ENCODE data around the gene SLC13A1. TPM values are rescaled to one million over a fixed set of nuclear protein-coding genes. Genes with fewer than 3 reads are reported as not detected.

Gene SLC13A1, protein sequence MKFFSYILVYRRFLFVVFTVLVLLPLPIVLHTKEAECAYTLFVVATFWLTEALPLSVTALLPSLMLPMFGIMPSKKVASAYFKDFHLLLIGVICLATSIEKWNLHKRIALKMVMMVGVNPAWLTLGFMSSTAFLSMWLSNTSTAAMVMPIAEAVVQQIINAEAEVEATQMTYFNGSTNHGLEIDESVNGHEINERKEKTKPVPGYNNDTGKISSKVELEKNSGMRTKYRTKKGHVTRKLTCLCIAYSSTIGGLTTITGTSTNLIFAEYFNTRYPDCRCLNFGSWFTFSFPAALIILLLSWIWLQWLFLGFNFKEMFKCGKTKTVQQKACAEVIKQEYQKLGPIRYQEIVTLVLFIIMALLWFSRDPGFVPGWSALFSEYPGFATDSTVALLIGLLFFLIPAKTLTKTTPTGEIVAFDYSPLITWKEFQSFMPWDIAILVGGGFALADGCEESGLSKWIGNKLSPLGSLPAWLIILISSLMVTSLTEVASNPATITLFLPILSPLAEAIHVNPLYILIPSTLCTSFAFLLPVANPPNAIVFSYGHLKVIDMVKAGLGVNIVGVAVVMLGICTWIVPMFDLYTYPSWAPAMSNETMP
- total RNA-seq (not detected), polyA plus RNA-seq (not detected)

DNA sequence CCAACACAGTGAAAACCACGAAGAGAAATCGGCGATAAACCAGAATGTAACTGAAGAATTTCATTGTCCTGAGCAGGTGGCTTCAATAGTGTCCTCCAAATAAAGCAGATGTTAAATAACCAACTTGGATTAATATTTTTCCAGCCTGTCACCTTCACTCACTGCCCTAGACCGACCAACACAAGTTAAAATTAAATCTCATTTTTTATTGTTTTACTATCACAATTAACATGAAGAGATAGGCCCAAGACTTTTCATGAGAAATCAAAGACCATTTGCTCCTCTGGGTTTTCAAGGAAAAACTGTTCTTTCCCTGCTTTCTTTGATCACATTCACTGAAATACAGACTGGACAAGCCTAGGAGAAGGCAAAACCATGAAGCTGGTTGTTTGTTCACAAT, at the start of gene SLC13A1:
Gene SLC13A1, minus strand, starts transcription at position 87 of the 400 bp plus-strand sequence. Its CDS starts 23 bp downstream, at position 64.
- Histone ChIP-seq H3K27ac (ENCODE audit: low read depth, low read length) (no peak within 1 kb of the TSS), H3K36me3 (ENCODE audit: insufficient read depth, low read length) (no peaks in the 10 kb centered on the region), H3K4me3 (ENCODE audit: low read length in 2 of 2) (no peak within 1 kb of the TSS), H3K4me1 (ENCODE audit: insufficient read depth, low read length) (no peaks in the 10 kb centered on the region), H3K27me3 (ENCODE audit: insufficient read depth, low read length) (no peaks in the 10 kb centered on the region), H3K9me3 (ENCODE audit: control insufficient read depth in 1 of 2, low read length in 2 of 2) (no peaks in the 10 kb centered on the region)
- Mint-ChIP-seq H3K4me1 (no peaks in the 10 kb centered on the region), H3K27me3 (no peaks in the 10 kb centered on the region), H3K4me3 (no peak within 1 kb of the TSS), H3K36me3 (no peaks in the 10 kb centered on the region), H3K9me3 (peaks cover 0 to 2% (median 0%) of the 10 kb centered on the region in 8 donors), H3K27ac (no peak within 1 kb of the TSS)
- ChIA-PET CTCF (ENCODE audit: partially characterized antibody) (no interaction called here), POLR2A (ENCODE audit: partially characterized antibody) (no interaction called here)
- no peak for DNase-seq
- intact Hi-C loops (cut with micrococcal nuclease): no loop called here

DNA sequence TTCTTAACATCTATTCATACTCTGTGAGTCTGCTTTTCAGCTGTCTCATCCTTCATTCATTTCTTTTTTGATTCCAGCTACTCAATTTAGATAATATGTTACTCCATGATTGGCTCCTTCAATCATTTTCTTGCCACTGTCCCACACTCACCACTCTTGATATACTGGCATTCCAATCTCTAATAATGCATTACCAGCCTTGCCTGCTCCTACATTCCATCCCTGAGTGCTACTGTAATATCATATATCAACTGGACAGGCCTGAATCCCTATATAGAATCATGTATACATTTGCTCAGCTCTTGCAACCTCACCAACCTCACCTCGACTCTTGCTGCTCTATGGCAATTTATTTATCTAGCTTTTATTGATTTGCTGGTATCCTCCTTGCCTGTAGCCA, 45.0 kb upstream of the SLC13A1 start:
- intact Hi-C loops (cut with micrococcal nuclease): no loop called here
- Mint-ChIP-seq H3K4me1 (no peaks in the 10 kb centered on the region), H3K4me3 (no peak overlapping the region), H3K36me3 (no peaks in the 10 kb centered on the region), H3K27me3 (no peaks in the 10 kb centered on the region), H3K9me3 (peaks cover 0 to 7% (median 0%) of the 10 kb centered on the region in 8 donors), H3K27ac (no peak overlapping the region)
- no peaks in the 10 kb centered on the region for H3K4me1 ChIP-seq (ENCODE audit: insufficient read depth, low read length)
- no peak overlapping the region for H3K27ac ChIP-seq (ENCODE audit: low read depth, low read length)
- CTCF ChIA-PET (ENCODE audit: partially characterized antibody): no interaction called here
- no peaks in the 10 kb centered on the region for H3K9me3 ChIP-seq (ENCODE audit: control insufficient read depth in 1 of 2, low read length in 2 of 2)
- no peaks in the 10 kb centered on the region for H3K27me3 ChIP-seq (ENCODE audit: insufficient read depth, low read length)
- DNase-seq: no peak
- H3K36me3 ChIP-seq (ENCODE audit: insufficient read depth, low read length): no peaks in the 10 kb centered on the region
- no peak overlapping the region for H3K4me3 ChIP-seq (ENCODE audit: low read length in 2 of 2)
- POLR2A ChIA-PET (ENCODE audit: partially characterized antibody): no interaction called here

- Histone ChIP-seq H3K27ac (ENCODE audit: low read depth, low read length) (no peak overlapping the region), H3K36me3 (ENCODE audit: insufficient read depth, low read length) (no peaks in the 10 kb centered on the region), H3K4me3 (ENCODE audit: low read length in 2 of 2) (no peak overlapping the region), H3K9me3 (ENCODE audit: control insufficient read depth in 1 of 2, low read length in 2 of 2) (no peaks in the 10 kb centered on the region), H3K27me3 (ENCODE audit: insufficient read depth, low read length) (no peaks in the 10 kb centered on the region), H3K4me1 (ENCODE audit: insufficient read depth, low read length) (no peaks in the 10 kb centered on the region)
- ChIA-PET CTCF (ENCODE audit: partially characterized antibody) (no interaction called here), POLR2A (ENCODE audit: partially characterized antibody) (no interaction called here)
- intact Hi-C loops (cut with micrococcal nuclease): no loop called here
- H3K36me3 Mint-ChIP-seq: no peaks in the 10 kb centered on the region
- peaks cover 0 to 3% (median 0%) of the 10 kb centered on the region in 8 donors for H3K9me3 Mint-ChIP-seq
- H3K27ac Mint-ChIP-seq: no peak overlapping the region
- H3K4me3 Mint-ChIP-seq: no peak overlapping the region
- H3K4me1 Mint-ChIP-seq: no peaks in the 10 kb centered on the region
- DNase-seq: no peak
- no peaks in the 10 kb centered on the region for H3K27me3 Mint-ChIP-seq
Observed at GRCh38 chr7:123242467-123243092, 42.8 kb upstream of the SLC13A1 start.

DNA sequence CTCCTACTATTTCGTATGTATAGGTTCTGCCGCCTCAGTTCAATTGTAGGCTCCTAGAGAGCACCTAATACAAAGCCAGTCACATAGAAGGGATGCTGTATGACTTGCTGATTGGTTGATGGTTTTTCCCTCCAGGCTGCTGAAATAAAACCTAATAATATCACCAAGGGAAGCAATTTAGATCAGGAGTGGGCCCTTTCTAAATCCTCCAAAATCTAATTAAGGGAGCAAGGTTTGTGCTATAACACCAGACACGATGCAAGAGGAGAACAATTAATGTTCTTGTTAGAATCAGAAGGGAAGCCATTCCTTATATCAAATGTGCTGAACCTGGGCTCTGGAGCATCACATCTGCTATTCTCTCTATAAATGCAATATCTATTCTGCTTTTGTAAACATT, 42.0 kb upstream of the SLC13A1 start:
- H3K27me3 ChIP-seq (ENCODE audit: insufficient read depth, low read length): no peaks in the 10 kb centered on the region
- no peak overlapping the region for H3K27ac ChIP-seq (ENCODE audit: low read depth, low read length)
- intact Hi-C loops (cut with micrococcal nuclease): no loop called here
- Mint-ChIP-seq H3K9me3 (peaks cover 0 to 3% (median 0%) of the 10 kb centered on the region in 8 donors), H3K4me1 (no peaks in the 10 kb centered on the region), H3K27ac (no peak overlapping the region), H3K4me3 (no peak overlapping the region), H3K27me3 (no peaks in the 10 kb centered on the region), H3K36me3 (no peaks in the 10 kb centered on the region)
- DNase-seq: no peak
- no peaks in the 10 kb centered on the region for H3K4me1 ChIP-seq (ENCODE audit: insufficient read depth, low read length)
- H3K9me3 ChIP-seq (ENCODE audit: control insufficient read depth in 1 of 2, low read length in 2 of 2): no peaks in the 10 kb centered on the region
- CTCF ChIA-PET (ENCODE audit: partially characterized antibody): no interaction called here
- POLR2A ChIA-PET (ENCODE audit: partially characterized antibody): no interaction called here
- H3K36me3 ChIP-seq (ENCODE audit: insufficient read depth, low read length): no peaks in the 10 kb centered on the region
- no peak overlapping the region for H3K4me3 ChIP-seq (ENCODE audit: low read length in 2 of 2)

DNA sequence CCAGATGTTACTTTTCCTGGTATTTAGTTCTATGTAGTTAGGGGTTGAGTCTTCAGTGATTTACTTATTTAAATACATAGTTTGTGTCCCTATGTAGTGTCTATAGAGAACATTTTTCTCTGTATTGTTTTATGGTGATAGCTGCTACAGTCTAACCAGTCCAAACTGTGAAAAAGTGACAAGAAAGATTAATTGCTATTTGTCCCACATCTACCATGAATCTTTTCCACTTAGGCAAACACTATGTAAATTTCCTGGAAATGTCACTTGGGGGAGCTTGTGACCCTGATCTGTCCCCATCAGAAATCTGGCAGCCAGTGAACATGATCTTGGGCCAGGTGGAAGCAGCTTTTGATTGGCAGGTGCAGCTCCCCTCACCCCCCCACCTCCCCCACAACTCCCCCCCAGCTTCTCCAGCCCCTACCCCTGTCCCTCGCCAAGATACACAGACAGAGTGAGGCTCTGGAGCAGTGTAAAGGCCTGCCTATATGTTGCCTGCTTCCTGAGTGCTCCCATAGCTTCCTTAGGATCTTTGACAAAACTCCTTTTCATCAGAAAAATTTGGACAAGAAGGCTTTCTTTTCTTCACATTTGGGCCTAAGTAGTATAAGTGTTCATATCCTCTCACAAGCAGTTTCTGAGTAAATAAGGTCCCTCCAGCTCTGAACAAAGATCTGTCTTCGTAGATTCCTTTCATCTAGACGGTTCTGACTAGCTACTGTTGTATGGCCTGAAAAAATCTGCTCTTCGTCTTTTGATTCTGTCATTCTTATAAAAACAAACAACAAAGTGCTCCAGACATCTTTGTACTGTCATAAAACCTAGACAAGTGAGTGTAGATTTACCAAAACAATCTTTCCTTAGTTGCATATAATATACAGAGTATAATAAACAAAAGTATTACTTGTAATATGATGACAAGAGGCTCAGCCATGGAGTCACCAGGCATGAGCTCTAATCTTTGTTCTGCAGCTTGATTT, 31.5 kb upstream of the SLC13A1 start:
- H3K27me3 Mint-ChIP-seq: no peaks in the 10 kb centered on the region
- Histone ChIP-seq H3K4me3 (ENCODE audit: low read length in 2 of 2) (no peak overlapping the region), H3K9me3 (ENCODE audit: control insufficient read depth in 1 of 2, low read length in 2 of 2) (no peaks in the 10 kb centered on the region), H3K36me3 (ENCODE audit: insufficient read depth, low read length) (no peaks in the 10 kb centered on the region), H3K4me1 (ENCODE audit: insufficient read depth, low read length) (no peaks in the 10 kb centered on the region), H3K27ac (ENCODE audit: low read depth, low read length) (no peak overlapping the region), H3K27me3 (ENCODE audit: insufficient read depth, low read length) (no peaks in the 10 kb centered on the region)
- ChIA-PET POLR2A (ENCODE audit: partially characterized antibody) (no interaction called here), CTCF (ENCODE audit: partially characterized antibody) (no interaction called here)
- peaks cover 0 to 4% (median 2%) of the 10 kb centered on the region in 8 donors for H3K9me3 Mint-ChIP-seq
- no peak for DNase-seq
- H3K36me3 Mint-ChIP-seq: no peaks in the 10 kb centered on the region
- no peaks in the 10 kb centered on the region for H3K4me1 Mint-ChIP-seq
- no peak overlapping the region for H3K27ac Mint-ChIP-seq
- no peak overlapping the region for H3K4me3 Mint-ChIP-seq
- intact Hi-C loops (cut with micrococcal nuclease): no loop called here

GRCh38 chr7:123230603-123231002, 30.8 kb upstream of the SLC13A1 start:
- POLR2A ChIA-PET (ENCODE audit: partially characterized antibody): no interaction called here

GRCh38 chr7:123230147-123230546, 30.4 kb upstream of the SLC13A1 start:
- CTCF ChIA-PET (ENCODE audit: partially characterized antibody): no interaction called here
- Histone ChIP-seq H3K27me3 (ENCODE audit: insufficient read depth, low read length) (no peaks in the 10 kb centered on the region), H3K9me3 (ENCODE audit: control insufficient read depth in 1 of 2, low read length in 2 of 2) (no peaks in the 10 kb centered on the region), H3K27ac (ENCODE audit: low read depth, low read length) (no peak overlapping the region), H3K4me1 (ENCODE audit: insufficient read depth, low read length) (no peaks in the 10 kb centered on the region), H3K36me3 (ENCODE audit: insufficient read depth, low read length) (no peaks in the 10 kb centered on the region), H3K4me3 (ENCODE audit: low read length in 2 of 2) (no peak overlapping the region)
- Mint-ChIP-seq H3K27me3 (no peaks in the 10 kb centered on the region), H3K36me3 (no peaks in the 10 kb centered on the region), H3K4me3 (no peak overlapping the region), H3K27ac (no peak overlapping the region), H3K4me1 (no peaks in the 10 kb centered on the region), H3K9me3 (peaks cover 0 to 8% (median 2%) of the 10 kb centered on the region in 8 donors)
- intact Hi-C loops (cut with micrococcal nuclease): no loop called here
- no peak for DNase-seq
- POLR2A ChIA-PET (ENCODE audit: partially characterized antibody): no interaction called here

More at GRCh38 chr7:123230603-123231002, 30.8 kb upstream of the SLC13A1 start:
- no peak overlapping the region for H3K27ac Mint-ChIP-seq
- no peak overlapping the region for H3K27ac ChIP-seq (ENCODE audit: low read depth, low read length)
- intact Hi-C loops (cut with micrococcal nuclease): no loop called here
- H3K27me3 Mint-ChIP-seq: no peaks in the 10 kb centered on the region
- H3K9me3 Mint-ChIP-seq: peaks cover 0 to 5% (median 2%) of the 10 kb centered on the region in 8 donors
- no peaks in the 10 kb centered on the region for H3K9me3 ChIP-seq (ENCODE audit: control insufficient read depth in 1 of 2, low read length in 2 of 2)
- H3K36me3 ChIP-seq (ENCODE audit: insufficient read depth, low read length): no peaks in the 10 kb centered on the region
- no peak overlapping the region for H3K4me3 ChIP-seq (ENCODE audit: low read length in 2 of 2)
- H3K36me3 Mint-ChIP-seq: no peaks in the 10 kb centered on the region
- DNase-seq: no peak
- no peaks in the 10 kb centered on the region for H3K4me1 ChIP-seq (ENCODE audit: insufficient read depth, low read length)
- H3K4me1 Mint-ChIP-seq: no peaks in the 10 kb centered on the region
- H3K4me3 Mint-ChIP-seq: no peak overlapping the region
- no peaks in the 10 kb centered on the region for H3K27me3 ChIP-seq (ENCODE audit: insufficient read depth, low read length)
- CTCF ChIA-PET (ENCODE audit: partially characterized antibody): no interaction called here

All from CD4-positive, alpha-beta memory T cell (primary cell).